ENCODE data around the gene AFAP1L1. TPM values are rescaled to one million over a fixed set of nuclear protein-coding genes. Genes with fewer than 3 reads are reported as not detected.
A peak's percentile ranks its signal among the peaks of the same experiment; 100 is the strongest.

The AFAP1L1 gene
- total and polyA plus RNA-seq, 3 donors from 2014 or later, result 10.4 to 12.6 (median 11.9) TPM

DNA sequence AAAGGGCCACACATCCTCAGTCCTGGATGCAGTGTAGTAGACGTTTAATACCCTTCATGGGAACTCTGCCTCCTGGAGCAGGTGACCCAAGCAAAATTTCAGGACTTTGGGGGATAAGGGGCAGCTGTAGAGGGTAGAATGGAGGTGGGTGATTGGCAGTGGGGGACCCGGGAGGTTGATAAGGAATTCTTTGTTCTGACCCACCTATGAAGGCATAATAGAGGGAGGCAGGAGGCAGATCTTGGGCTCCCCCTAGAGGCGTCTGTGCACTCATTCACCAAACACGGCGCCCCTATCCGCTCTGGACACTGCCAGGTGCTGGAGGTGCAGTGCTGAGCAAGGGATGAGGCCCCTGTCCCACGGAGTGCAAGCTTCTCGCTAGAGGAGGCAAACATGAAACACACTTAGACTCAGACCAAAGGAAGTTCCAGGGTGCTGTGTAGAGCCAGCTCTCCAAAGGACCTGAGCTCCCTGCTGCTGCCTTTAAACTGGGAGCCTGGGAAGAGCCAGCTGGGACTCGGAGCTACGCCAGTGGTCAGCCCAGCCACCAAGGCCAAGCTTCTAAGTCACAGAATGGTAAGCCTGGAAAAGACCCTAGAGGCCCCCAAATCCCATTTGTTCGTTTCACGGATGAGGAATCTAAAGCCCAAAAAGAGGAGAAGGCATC lies 99.8 kb downstream of the AFAP1L1 start:
- Histone ChIP-seq H3K9me3 (no peaks in the 10 kb centered on the region), H3K4me1 (peaks cover 10% of the 10 kb centered on the region), H3K4me3 (no peak overlapping the region), H3K27me3 (no peaks in the 10 kb centered on the region), H3K36me3 (ENCODE audit: low read depth, missing control alignments) (no peaks in the 10 kb centered on the region), H3K27ac (peak overlapping the region in 1 of 2 donors; percentile 37)
- intact Hi-C loops (cut with DNase I; ENCODE audit: low total_unique reads), result no loop called here
- DNase-seq, result peak; percentile 77
- TF ChIP-seq POLR2A (IDR thresholded peaks at IDR 0.05) (no peak), CTCF (IDR thresholded peaks at IDR 0.05) (peak; percentile 37 to 69 (median 48))
- 44 to 62% methylated on average over 11 to 12 of the region's 12 CpGs for WGBS, 2 donors

DNA sequence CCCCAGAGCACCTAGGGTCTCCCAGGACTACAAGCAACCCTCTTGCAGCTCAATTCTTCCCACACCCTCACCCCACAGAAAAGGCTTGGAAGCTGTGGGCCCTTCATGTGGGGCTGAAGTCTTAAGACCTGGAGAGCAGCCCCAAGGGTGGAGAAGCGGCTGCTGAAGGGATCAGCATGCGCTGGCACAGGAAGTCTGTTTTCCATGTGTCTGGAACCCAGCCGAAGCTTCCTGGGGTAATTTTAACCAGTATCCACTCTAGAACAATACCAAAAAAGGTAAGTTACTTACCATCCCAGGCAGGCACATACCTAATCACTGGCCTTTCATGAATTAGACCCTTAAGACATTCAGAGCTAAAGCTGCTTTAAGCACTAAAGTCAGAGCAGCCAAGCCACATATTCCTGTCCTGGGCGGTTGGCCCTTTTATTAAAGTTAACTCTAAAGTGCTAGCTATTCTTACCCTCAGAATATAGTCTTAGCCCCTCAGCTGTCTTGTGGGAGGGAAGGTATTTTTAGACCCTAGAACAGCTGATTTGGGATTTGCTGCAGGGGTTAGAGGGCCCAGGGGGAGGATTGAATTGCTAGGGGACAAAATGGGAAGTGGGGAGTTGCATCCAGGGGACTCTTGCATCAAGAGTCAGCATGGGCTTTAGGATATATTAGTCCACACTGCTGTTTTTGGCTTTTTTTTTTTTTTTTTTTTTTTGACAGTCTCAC lies 100.6 kb downstream of the AFAP1L1 start:
- 65 to 78% methylated on average over 2 to 4 of the region's 4 CpGs for WGBS, 2 donors
- H3K36me3 ChIP-seq (ENCODE audit: low read depth, missing control alignments), result no peaks in the 10 kb centered on the region
- TF ChIP-seq CTCF (IDR thresholded peaks at IDR 0.05), result no peak

GRCh38 chr5:149372932-149373331 lies 101.3 kb downstream of the AFAP1L1 start:
- Histone ChIP-seq H3K9me3 (no peaks in the 10 kb centered on the region), H3K4me1 (peaks cover 7% of the 10 kb centered on the region), H3K36me3 (ENCODE audit: low read depth, missing control alignments) (no peaks in the 10 kb centered on the region), H3K27ac (no peak overlapping the region), H3K4me3 (no peak overlapping the region), H3K27me3 (no peaks in the 10 kb centered on the region)
- TF ChIP-seq POLR2A (IDR thresholded peaks at IDR 0.05) (no peak), CTCF (IDR thresholded peaks at IDR 0.05) (no peak)
- DNase-seq, result peak; percentile 1
- WGBS, 2 donors, result 84 to 98% methylated on average over 3 of the region's 3 CpGs
- intact Hi-C loops (cut with DNase I; ENCODE audit: low total_unique reads), result no loop called here

More for the DNA sequence above, 100.6 kb downstream of the AFAP1L1 start:
- peak; percentile 1 for DNase-seq
- intact Hi-C loops (cut with DNase I; ENCODE audit: low total_unique reads), result no loop called here
- peaks cover 9% of the 10 kb centered on the region for H3K4me1 ChIP-seq
- no peaks in the 10 kb centered on the region for H3K9me3 ChIP-seq
- no peak overlapping the region for H3K4me3 ChIP-seq
- no peaks in the 10 kb centered on the region for H3K27me3 ChIP-seq
- H3K27ac ChIP-seq, result peak overlapping the region in 1 of 2 donors; percentile 37

- 89 to 91% methylated on average over 13 to 20 of the region's 20 CpGs for WGBS, 2 donors
- DNase-seq, result no peak
- Histone ChIP-seq H3K4me3 (no peak overlapping the region), H3K27me3 (no peaks in the 10 kb centered on the region), H3K9me3 (no peaks in the 10 kb centered on the region), H3K36me3 (ENCODE audit: low read depth, missing control alignments) (no peaks in the 10 kb centered on the region), H3K27ac (no peak overlapping the region), H3K4me1 (peaks cover 21% of the 10 kb centered on the region)
- intact Hi-C loops (cut with DNase I; ENCODE audit: low total_unique reads), result no loop called here
- TF ChIP-seq CTCF (IDR thresholded peaks at IDR 0.05) (no peak), POLR2A (IDR thresholded peaks at IDR 0.05) (no peak)
These were observed 102.6 kb downstream of the AFAP1L1 start for GRCh38 chr5:149374303-149374702.
